ENCODE measurements around the gene ADCYAP1R1.
"Not testable (repeated sequence)": the region's sequence is repeated elsewhere in the genome, so short reads cannot be mapped to it uniquely, and the experiment has no call there.

ADCYAP1R1 gene

GRCh38 chr7:31146030-31146429 lies 93.9 kb downstream of the ADCYAP1R1 start:
- H2AFZ ChIP-seq (ENCODE audit: low read length): no peak overlapping the region
- H2BK15ac ChIP-seq (ENCODE audit: low read length): no peak overlapping the region
- no peak overlapping the region for H3K9ac ChIP-seq (ENCODE audit: low read depth, low read length, poor library complexity)
- DNase-seq (ENCODE audit: low spot score): no peak
- H4K91ac ChIP-seq (ENCODE audit: low read depth, low read length, poor library complexity): no peak overlapping the region
- no peaks in the 10 kb centered on the region for H3K27me3 ChIP-seq (ENCODE audit: control insufficient read depth in 3 of 3, insufficient read depth in 3 of 3, low read depth in 1 of 3, low read length in 3 of 3)
- H4K8ac ChIP-seq (ENCODE audit: low read depth, low read length): no peak overlapping the region
- no CpG with 5 or more reads among the region's 1 CpG for WGBS, 2 donors (ENCODE audit: extremely low coverage in 2 of 2, insufficient read length in 2 of 2, insufficient replicate concordance in 1 of 2)
- no peaks in the 10 kb centered on the region for H3K4me1 ChIP-seq (ENCODE audit: control insufficient read depth in 2 of 2, insufficient read depth in 1 of 2, low read depth in 1 of 2, low read length in 2 of 2)
- H3K23ac ChIP-seq (ENCODE audit: low read depth, low read length, poor library complexity): no peak overlapping the region
- H3K18ac ChIP-seq (ENCODE audit: low read length): peak overlapping the region; percentile 36
- H2BK120ac ChIP-seq (ENCODE audit: low read depth, low read length): no peak overlapping the region
- H2BK12ac ChIP-seq (ENCODE audit: low read length): peak overlapping the region; percentile 18
- H3K4ac ChIP-seq (ENCODE audit: low read length): no peak overlapping the region
- H3K27ac ChIP-seq (replicated peaks; ENCODE audit: low read length): no peak overlapping the region
- no peaks in the 10 kb centered on the region for H3K79me1 ChIP-seq (ENCODE audit: low read depth, low read length)
- no peak overlapping the region for H3K14ac ChIP-seq (ENCODE audit: low read length)
- H3K9me3 ChIP-seq (replicated peaks in 1 of 2; ENCODE audit: control insufficient read depth in 2 of 2, insufficient read depth in 1 of 2, low read depth in 1 of 2, low read length in 2 of 2): peaks cover 0 to 1% of the 10 kb centered on the region in 2 donors
- no peak overlapping the region for H2AK5ac ChIP-seq (ENCODE audit: low read depth, low read length)
- no peak overlapping the region for H3K4me2 ChIP-seq (ENCODE audit: insufficient read depth, low read length, poor library complexity, severe bottlenecking)
- H3K4me3 ChIP-seq (ENCODE audit: low read length in 2 of 2): no peak overlapping the region
- H2BK5ac ChIP-seq (ENCODE audit: low read length): no peak overlapping the region
- no peaks in the 10 kb centered on the region for H3K36me3 ChIP-seq (replicated peaks in 1 of 2; ENCODE audit: control insufficient read depth in 2 of 2, insufficient read depth in 2 of 2, low read length in 2 of 2)

GRCh38 chr7:31146538-31146937 lies 94.4 kb downstream of the ADCYAP1R1 start:
- no peak overlapping the region for H3K4ac ChIP-seq (ENCODE audit: low read length)
- no peak overlapping the region for H3K4me3 ChIP-seq (ENCODE audit: low read length in 2 of 2)
- no peaks in the 10 kb centered on the region for H3K27me3 ChIP-seq (ENCODE audit: control insufficient read depth in 3 of 3, insufficient read depth in 3 of 3, low read depth in 1 of 3, low read length in 3 of 3)
- H3K14ac ChIP-seq (ENCODE audit: low read length): no peak overlapping the region
- peaks cover 0 to 1% of the 10 kb centered on the region in 2 donors for H3K9me3 ChIP-seq (replicated peaks in 1 of 2; ENCODE audit: control insufficient read depth in 2 of 2, insufficient read depth in 1 of 2, low read depth in 1 of 2, low read length in 2 of 2)
- no peak overlapping the region for H2BK120ac ChIP-seq (ENCODE audit: low read depth, low read length)
- peak overlapping the region; percentile 18 for H2BK12ac ChIP-seq (ENCODE audit: low read length)
- peak overlapping the region; percentile 36 for H3K18ac ChIP-seq (ENCODE audit: low read length)
- H2AK5ac ChIP-seq (ENCODE audit: low read depth, low read length): no peak overlapping the region
- no peak overlapping the region for H4K91ac ChIP-seq (ENCODE audit: low read depth, low read length, poor library complexity)
- H2BK15ac ChIP-seq (ENCODE audit: low read length): no peak overlapping the region
- no peaks in the 10 kb centered on the region for H3K36me3 ChIP-seq (replicated peaks in 1 of 2; ENCODE audit: control insufficient read depth in 2 of 2, insufficient read depth in 2 of 2, low read length in 2 of 2)
- no peak overlapping the region for H2BK5ac ChIP-seq (ENCODE audit: low read length)
- H3K9ac ChIP-seq (ENCODE audit: low read depth, low read length, poor library complexity): no peak overlapping the region
- no peak overlapping the region for H4K8ac ChIP-seq (ENCODE audit: low read depth, low read length)
- no peak overlapping the region for H3K27ac ChIP-seq (replicated peaks; ENCODE audit: low read length)
- H2AFZ ChIP-seq (ENCODE audit: low read length): no peak overlapping the region
- no peaks in the 10 kb centered on the region for H3K79me1 ChIP-seq (ENCODE audit: low read depth, low read length)
- WGBS, 2 donors (ENCODE audit: extremely low coverage in 2 of 2, insufficient read length in 2 of 2, insufficient replicate concordance in 1 of 2): no CpG with 5 or more reads among the region's 4 CpGs
- DNase-seq (ENCODE audit: low spot score): no peak
- no peaks in the 10 kb centered on the region for H3K4me1 ChIP-seq (ENCODE audit: control insufficient read depth in 2 of 2, insufficient read depth in 1 of 2, low read depth in 1 of 2, low read length in 2 of 2)
- H3K23ac ChIP-seq (ENCODE audit: low read depth, low read length, poor library complexity): no peak overlapping the region
- no peak overlapping the region for H3K4me2 ChIP-seq (ENCODE audit: insufficient read depth, low read length, poor library complexity, severe bottlenecking)

- Histone ChIP-seq H4K8ac (ENCODE audit: low read depth, low read length) (no peak overlapping the region), H2BK12ac (ENCODE audit: low read length) (no peak overlapping the region), H3K4ac (ENCODE audit: low read length) (no peak overlapping the region), H2AK5ac (ENCODE audit: low read depth, low read length) (no peak overlapping the region), H3K9me3 (replicated peaks in 1 of 2; ENCODE audit: control insufficient read depth in 2 of 2, insufficient read depth in 1 of 2, low read depth in 1 of 2, low read length in 2 of 2) (peaks cover 0 to 1% of the 10 kb centered on the region in 2 donors), H3K23ac (ENCODE audit: low read depth, low read length, poor library complexity) (no peak overlapping the region), H3K36me3 (replicated peaks in 1 of 2; ENCODE audit: control insufficient read depth in 2 of 2, insufficient read depth in 2 of 2, low read length in 2 of 2) (no peaks in the 10 kb centered on the region), H3K4me1 (ENCODE audit: control insufficient read depth in 2 of 2, insufficient read depth in 1 of 2, low read depth in 1 of 2, low read length in 2 of 2) (no peaks in the 10 kb centered on the region), H2BK15ac (ENCODE audit: low read length) (no peak overlapping the region), H4K91ac (ENCODE audit: low read depth, low read length, poor library complexity) (no peak overlapping the region), H3K14ac (ENCODE audit: low read length) (no peak overlapping the region), H3K9ac (ENCODE audit: low read depth, low read length, poor library complexity) (no peak overlapping the region), H3K79me1 (ENCODE audit: low read depth, low read length) (no peaks in the 10 kb centered on the region), H3K4me2 (ENCODE audit: insufficient read depth, low read length, poor library complexity, severe bottlenecking) (no peak overlapping the region), H3K27me3 (ENCODE audit: control insufficient read depth in 3 of 3, insufficient read depth in 3 of 3, low read depth in 1 of 3, low read length in 3 of 3) (no peaks in the 10 kb centered on the region), H2BK120ac (ENCODE audit: low read depth, low read length) (no peak overlapping the region), H2AFZ (ENCODE audit: low read length) (no peak overlapping the region), H2BK5ac (ENCODE audit: low read length) (no peak overlapping the region), H3K27ac (replicated peaks; ENCODE audit: low read length) (no peak overlapping the region), H3K4me3 (ENCODE audit: low read length in 2 of 2) (no peak overlapping the region), H3K18ac (ENCODE audit: low read length) (no peak overlapping the region)
- DNase-seq (ENCODE audit: low spot score): no peak
- no CpG with 5 or more reads among the region's 2 CpGs for WGBS, 2 donors (ENCODE audit: extremely low coverage in 2 of 2, insufficient read length in 2 of 2, insufficient replicate concordance in 1 of 2)
These were observed 99.7 kb downstream of the ADCYAP1R1 start for GRCh38 chr7:31151849-31152248.

GRCh38 chr7:31153318-31153717 lies 101.2 kb downstream of the ADCYAP1R1 start:
- H3K9me3 ChIP-seq (replicated peaks in 1 of 2; ENCODE audit: control insufficient read depth in 2 of 2, insufficient read depth in 1 of 2, low read depth in 1 of 2, low read length in 2 of 2); H2BK15ac ChIP-seq (ENCODE audit: low read length); H3K4me2 ChIP-seq (ENCODE audit: insufficient read depth, low read length, poor library complexity, severe bottlenecking); H2BK120ac ChIP-seq (ENCODE audit: low read depth, low read length); H3K23ac ChIP-seq (ENCODE audit: low read depth, low read length, poor library complexity); H2BK12ac ChIP-seq (ENCODE audit: low read length); H3K27ac ChIP-seq (replicated peaks; ENCODE audit: low read length); H3K14ac ChIP-seq (ENCODE audit: low read length); H3K9ac ChIP-seq (ENCODE audit: low read depth, low read length, poor library complexity); H3K4me1 ChIP-seq (ENCODE audit: control insufficient read depth in 2 of 2, insufficient read depth in 1 of 2, low read depth in 1 of 2, low read length in 2 of 2); H4K8ac ChIP-seq (ENCODE audit: low read depth, low read length); H2AK5ac ChIP-seq (ENCODE audit: low read depth, low read length); H3K79me1 ChIP-seq (ENCODE audit: low read depth, low read length); H3K18ac ChIP-seq (ENCODE audit: low read length); DNase-seq (ENCODE audit: low spot score); H4K91ac ChIP-seq (ENCODE audit: low read depth, low read length, poor library complexity); H3K4ac ChIP-seq (ENCODE audit: low read length); H3K4me3 ChIP-seq (ENCODE audit: low read length in 2 of 2); H3K27me3 ChIP-seq (ENCODE audit: control insufficient read depth in 3 of 3, insufficient read depth in 3 of 3, low read depth in 1 of 3, low read length in 3 of 3); H2AFZ ChIP-seq (ENCODE audit: low read length); H2BK5ac ChIP-seq (ENCODE audit: low read length); H3K36me3 ChIP-seq (replicated peaks in 1 of 2; ENCODE audit: control insufficient read depth in 2 of 2, insufficient read depth in 2 of 2, low read length in 2 of 2): not testable (repeated sequence)
- WGBS, 2 donors (ENCODE audit: extremely low coverage in 2 of 2, insufficient read length in 2 of 2, insufficient replicate concordance in 1 of 2): no CpG with 5 or more reads among the region's 20 CpGs

All from neuronal stem cell (in vitro differentiated cells).